HG02852 (cell line): ENCODE data around the gene KRT33B.
"Not testable (repeated sequence)": the region's sequence is repeated elsewhere in the genome, so short reads cannot be mapped to it uniquely, and the experiment has no call there.

Experiments
- ATAC-seq: cut with Tn5 transposase; IDR thresholded peaks from one replicate; pipeline ENCODE4 v1.9.1; 2021; ENCODE audit warnings: mild to moderate bottlenecking, moderate library complexity; ENCODE audit not compliant: unreplicated experiment

KRT33B gene

DNA sequence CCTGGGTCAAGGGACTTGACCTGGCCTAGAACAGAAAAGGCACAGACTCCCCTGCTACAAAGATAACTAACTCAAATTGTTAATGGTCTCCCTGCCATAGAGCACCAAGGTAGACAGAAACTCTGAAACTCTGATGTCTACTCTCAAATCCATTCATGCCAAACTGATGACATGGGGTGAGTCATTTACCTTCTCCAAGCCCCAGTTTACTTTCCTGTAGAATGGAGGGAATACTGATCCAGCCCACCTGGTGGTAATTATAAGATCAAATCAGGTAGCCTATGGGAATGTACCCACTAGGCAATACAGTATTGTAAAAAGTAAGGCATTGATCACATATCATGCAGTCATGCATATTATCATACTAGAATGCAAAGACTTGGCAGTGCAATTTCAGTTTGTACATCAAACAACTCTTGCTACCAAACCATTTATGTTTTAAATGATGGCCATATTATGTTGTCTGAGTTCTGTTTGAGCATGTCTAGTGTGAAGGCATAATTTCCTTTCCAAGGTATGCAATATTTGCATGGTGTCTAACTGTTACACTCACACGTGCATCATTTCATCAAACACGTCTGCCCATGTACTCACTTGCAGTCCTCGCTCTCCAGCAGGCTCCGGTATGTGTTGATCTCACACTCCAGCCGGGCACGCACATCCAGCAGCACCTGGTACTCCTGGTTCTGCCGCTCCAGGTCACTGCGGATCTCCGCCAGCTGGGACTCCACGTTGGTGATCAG lies 24.8 kb upstream of the KRT33B start:
- ATAC-seq, result no peak

DNA sequence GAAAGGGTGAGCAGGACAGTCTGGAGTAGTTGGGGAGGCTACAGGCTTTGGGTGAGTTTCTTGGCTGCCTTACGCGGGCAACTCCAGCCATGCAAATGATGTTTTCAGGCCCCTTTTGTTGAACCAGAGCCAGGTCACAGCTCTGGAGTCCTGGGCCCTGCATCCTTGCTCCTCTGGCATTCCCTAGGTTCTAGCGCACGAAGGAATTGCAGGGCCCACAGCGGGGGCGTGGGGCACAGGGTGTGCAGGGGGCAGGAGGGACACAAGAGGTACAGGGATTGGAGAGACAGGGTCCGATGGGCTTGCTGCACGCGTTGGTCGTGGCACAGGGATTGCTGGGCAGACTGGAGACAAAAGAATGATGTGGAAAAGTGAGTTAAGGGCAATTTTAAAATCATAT lies 24.2 kb upstream of the KRT33B start:
- ATAC-seq, result no peak

DNA sequence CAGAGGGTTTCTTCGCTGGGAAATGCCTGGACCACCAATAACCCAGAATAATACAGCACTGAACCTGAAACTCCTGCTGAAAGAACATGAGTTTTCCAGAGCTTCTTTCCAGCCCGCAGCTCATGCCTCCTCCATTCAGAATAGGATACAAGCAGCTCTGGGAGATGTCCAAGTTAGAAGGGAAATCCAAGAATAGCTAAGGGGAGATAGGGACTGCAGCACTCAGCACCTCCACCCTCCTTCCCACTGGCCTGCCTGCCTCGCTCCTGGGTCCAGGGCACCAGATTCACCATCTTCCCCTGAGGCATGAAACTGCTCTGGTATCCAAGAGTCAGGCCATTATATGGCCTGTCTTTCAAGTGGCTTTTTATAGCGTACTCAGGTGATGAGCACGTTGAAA lies 23.7 kb upstream of the KRT33B start:
- ATAC-seq, result no peak

DNA sequence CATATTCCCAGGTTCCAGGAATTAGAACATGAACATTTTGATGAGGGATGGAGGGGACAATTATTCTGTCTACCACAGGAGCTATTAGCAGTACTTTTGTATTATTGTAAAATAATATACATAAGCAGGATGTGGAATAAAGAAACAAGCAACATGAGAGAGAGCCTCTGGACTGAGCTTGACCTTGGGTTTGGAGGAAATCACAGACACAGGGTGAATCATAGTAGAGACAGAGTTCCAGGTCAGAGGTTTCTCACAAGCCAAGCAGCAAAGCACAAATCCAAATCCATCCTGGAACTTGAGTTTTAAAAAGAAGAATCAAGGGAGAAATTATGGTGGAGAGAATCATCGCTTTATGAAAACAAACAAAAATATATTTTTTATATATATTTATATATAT lies 22.7 kb upstream of the KRT33B start:
- ATAC-seq, result no peak

DNA sequence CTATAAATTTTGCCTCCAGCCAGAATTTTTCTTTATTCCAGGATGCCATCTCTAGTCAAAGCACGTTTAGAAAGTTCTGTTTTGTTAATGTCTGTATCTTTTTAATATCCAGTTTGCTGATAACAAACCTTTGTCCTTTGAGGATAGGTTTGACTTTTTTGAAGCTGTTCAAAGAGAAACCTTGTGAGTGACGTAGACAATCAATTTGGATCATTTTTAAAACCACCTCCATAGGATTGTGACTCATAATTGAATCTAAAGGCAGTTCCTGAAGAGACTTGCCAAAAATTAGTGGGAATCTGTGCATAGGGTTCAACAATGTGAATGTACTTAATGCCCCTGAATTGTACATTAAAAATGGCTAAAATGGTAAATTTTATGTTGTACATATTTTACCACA lies 21.9 kb upstream of the KRT33B start:
- ATAC-seq, result no peak

DNA sequence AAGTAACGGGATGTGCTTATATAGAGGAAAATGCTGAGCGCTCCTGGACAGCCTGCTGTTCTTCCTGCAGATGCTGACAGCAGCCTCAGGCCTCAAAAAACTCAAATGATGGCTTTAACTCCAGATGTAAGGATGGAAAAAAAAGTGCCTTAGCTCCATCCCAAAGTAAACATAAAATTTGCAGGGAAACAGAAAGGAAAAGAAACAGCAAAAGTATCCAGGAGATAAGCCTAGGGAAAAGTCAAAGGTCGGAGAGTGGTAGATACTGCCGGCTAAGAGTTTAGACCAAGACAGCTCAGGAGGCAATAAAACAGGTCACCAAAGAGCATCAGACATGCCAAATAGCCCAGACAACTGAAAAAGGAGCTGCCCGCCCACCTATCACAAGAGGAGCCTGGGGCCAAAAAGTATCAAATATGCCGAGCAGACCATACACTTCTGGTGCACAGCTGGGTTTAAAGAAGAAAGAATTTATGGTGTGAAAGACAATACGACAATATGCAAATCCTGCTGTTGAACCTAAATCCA lies 20.9 kb upstream of the KRT33B start:
- ATAC-seq, result no peak

DNA sequence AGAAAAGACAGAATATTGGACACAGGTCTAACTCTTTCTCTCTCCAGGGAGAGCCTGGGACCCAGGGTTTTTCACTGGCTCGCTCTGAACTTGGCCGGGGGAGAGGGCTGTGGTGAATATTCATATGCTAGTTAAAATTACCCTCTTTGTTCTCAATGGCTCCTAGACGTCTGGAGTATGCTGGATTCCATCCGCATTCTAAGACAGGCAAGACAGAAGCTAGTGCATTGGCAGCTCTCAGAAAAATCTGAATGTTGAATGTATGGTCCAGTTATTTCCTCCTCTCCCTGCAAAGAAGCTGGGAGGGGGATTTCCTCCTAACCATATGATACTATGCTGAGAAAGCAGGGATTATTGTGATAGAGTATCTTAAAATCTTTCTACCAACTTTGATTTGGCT lies 18.1 kb upstream of the KRT33B start:
- ATAC-seq, result no peak

DNA sequence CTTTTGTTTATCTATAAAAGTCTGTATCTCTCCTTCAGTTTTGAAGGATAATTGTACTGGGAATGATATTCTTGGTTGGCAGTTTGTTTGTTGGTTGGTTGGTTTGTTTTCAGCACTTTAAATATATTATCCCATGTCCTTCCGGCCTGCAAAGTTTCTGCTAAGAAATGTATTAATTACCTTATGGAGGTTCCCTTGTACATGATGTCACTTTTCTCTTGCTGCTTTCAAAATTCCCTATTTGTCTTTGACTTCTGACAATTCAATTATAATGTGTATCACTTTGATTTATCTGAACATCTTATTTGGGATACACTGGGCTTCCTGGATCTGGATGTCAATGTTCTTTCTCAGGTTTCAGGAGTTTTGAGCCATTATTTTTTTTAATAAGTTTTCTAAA lies 16.6 kb upstream of the KRT33B start:
- ATAC-seq, result no peak

DNA sequence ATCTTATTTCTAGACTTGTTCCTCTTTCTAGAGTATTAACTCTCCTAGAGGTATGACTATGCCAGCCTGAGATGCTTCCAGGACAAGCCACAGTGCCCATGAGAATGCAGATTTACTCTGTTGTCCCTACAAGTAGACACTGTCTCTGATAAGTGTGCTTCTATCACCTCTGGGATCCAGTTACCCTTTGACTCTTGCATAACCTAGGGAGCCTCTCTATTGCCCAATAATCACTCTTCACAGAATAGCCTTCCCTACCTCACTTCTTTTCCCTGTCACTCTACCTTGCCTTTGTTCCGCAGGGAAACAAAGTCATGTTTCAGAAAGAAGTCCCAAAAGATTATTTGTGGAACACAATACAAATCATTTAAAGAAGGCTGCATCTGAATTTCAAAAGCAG lies 14.1 kb upstream of the KRT33B start:
- ATAC-seq, result no peak

DNA sequence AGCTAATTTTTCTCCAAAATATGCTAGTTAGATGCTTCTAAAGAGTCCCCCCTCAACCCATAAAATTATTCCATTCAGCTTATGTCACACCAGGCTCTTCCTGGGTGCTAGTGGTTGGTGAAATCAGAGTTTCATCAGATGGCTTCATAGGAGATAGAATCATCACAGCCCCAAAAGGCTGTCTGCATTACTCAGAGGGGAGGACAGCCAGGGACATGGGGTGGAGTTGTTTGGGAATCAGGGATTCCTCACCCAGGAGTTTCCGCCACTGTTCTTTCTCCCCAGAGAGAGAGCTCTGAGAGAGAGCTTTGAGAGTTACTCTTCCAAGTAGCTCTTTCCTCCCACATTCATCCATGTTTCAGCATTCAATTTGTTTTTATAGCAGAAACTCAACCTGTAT lies 12.8 kb upstream of the KRT33B start:
- ATAC-seq, result no peak

DNA sequence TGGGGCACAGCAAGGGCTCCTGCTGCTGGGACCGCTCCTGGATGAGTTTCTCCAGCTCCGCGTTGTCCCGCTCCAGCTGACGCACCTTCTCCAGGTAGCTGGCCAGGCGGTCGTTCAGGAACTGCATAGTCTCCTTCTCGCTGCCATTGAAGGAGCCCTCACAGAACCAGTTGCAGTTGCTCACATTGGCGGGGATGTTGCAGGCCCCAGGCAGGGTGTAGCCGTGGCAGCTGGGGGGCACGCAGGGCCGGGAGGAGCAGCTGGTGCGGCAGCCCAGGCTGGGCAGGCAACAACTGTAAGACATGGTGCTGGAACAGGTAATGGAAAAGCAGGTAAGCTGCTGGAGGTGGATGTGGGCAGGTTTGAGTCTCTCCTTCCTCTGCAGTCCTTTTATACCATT lies 12.3 kb upstream of the KRT33B start, which contains the start of gene KRT34:
KRT34 (minus strand) TSS at position 364 of the 400 bp plus-strand sequence; CDS start at position 304, 60 bp downstream.
- ATAC-seq, result not testable (repeated sequence)

DNA sequence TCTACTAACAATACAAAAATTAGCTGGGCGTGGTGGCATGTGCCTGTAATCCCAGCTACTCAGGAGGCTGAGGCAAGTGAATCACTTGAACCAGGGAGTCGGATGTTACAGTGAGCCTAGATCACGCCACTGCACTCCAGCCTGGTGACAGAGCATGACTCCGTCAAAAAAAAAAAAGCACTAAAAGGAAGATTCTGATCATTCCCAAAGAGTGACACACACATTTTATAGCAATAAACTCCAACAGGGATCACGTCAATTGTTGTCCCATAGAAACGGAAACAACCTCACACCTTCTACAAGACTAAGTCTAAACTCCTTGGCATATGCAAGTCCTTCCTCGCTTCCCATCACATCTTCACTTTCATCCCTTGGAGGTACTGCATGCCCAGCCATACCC lies 10.5 kb upstream of the KRT33B start:
- ATAC-seq, result not testable (repeated sequence)

DNA sequence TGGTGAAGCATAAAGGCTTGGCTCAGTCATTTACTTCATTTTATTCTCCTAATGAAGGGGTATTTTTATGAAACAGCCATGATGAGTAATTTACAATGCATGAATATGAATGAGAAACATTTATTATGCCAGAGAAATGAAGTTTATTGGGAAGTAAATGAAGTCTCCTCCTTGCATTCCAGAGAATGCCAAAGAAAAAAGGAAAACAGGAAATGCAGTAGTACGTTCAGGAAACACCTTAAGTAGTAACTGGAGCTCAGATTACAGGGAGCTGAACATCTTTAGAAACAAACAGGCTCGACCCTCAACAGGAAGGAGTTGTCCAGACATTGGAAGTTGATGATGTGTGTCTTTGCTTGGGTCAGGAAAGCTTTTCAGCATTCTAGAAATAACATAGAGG lies 7.9 kb upstream of the KRT33B start:
- no peak for ATAC-seq

DNA sequence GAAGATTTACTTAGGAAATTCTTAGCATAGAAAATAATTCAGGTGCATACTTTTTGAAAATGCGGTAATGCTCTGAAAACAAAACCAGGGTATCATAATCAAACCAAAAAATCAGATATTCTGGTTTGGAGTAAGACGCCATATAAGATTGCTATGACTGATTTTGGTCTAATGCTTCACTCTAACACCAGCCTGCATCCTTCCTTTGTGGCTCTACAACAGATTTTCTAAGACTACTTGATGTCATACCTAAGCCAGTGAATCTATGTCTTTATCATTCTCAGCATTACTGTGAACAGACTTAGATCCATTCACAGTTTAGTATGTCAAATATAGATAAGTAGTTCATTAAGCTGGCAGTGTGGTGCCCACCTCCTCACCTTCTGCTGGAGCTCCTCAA lies 590 bp downstream of the KRT33B start:
- no peak for ATAC-seq

DNA sequence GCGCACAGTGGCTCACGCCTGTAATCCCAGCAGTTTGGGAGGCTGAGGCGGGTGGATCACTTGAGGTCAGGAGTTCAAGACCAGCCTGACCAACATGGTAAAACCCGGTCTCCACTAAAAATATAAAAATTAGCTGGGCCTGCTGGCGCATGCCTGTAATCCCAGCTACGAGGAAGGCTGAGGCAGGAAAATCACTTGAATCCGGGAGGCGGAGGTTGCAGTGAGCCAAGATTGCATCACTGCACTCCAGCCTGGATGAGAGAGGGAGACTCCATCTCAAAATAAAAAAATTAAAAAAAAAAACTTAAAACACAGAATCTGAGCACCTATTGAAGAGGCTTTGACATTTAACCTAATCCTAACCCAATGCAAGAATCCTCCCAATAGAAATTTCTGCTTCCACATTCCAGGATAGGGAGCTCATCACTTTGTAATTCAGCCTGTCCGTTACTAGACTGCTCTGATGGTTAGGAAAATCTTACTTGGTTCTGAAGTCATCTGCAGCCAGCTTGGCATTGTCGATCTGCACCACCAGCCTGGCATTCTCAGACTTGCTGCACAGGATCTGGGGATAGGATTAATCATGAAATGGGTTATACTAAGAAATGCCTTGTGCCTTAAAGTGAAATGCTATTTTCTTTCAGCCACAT lies 2.1 kb downstream of the KRT33B start:
- no peak for ATAC-seq

DNA sequence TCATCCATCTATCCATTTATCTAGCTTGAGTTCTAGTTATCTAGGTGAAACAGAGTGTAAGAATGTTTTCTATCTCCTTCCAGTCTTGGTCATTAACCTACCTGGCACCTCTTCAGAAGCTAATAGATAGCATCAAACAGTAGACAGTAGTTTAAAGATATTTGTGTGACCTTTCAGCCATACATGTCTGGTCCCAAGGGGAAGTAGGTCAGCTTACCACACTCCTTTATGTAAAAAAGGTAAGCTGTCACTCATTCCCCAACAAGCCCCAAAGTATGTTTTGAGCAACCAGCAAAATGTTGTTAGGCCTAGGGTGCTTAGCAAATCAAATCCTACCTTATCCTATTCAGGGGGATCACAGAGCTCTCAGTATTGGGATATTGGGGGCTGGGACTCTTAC lies 3.5 kb downstream of the KRT33B start:
- ATAC-seq, result no peak

DNA sequence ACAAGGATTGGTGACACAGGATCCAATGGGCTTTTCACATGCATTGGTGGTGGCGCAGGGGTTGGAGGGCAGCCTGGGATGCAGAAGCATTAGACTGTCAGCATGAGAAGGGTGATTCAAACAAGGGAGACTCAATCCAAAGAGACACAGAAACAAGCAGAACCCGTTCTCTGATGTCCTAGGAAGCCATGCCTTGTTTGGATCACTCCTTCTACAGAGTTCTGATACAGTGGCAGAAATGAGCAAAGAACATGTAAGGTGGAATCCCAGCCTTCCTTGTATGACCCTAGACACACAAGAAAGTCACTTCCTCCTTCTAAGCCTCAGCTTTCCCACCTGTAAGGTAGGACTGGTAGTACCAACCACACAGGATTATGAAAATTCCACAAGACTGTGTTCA lies 5.7 kb downstream of the KRT33B start:
- no peak for ATAC-seq

DNA sequence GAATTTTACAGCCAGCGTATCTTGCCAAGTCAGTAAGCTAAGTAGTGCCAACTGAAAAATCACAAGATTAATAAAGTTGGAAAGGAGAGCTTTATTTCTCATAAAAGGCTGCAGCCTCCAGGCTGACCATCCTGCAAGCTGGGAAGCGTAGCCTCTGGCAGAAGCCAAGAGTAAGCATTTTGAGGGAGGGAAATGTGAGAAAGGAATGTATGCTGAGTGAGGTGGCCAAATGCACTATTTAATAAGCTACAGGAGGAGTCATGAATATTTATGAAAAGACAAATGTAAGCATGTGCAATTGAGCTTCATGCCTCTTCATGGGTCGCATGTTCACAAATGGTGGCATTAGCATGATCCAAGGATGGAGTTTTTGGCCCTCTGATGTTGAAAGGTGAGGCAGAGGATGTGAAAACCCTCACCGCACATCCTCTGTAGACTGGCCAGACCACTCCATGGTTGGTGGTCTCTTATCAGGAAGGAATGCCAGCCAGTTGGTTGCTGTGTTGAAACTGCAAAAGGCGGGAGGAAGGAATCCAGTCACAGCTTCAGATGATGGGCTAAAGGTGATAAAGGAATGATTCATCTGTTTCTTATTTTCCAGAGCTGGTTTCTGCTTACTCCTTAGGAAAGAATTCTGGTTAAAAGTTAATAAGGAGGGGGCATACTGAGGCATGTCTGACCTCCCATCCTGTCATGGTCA lies 9.2 kb downstream of the KRT33B start:
- ATAC-seq, result no peak

DNA sequence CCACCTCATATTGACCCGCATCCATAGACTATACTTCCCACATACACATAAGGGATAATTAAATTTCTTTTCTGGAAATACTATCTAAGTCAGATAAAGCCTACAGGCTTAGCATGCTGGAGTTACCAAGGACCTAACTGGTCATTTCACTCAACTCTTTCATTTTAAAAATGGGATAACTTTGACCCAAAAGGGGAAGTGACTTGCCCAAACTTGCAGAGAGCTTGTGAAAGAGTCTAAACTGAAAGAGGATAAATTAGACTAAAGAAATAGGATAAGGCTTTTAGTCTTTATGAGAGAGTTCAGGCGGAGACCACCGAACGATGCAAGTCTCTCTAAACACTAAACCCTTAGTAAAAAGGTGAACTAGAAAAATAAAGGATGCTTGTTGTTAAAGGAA lies 15.1 kb downstream of the KRT33B start:
- no peak for ATAC-seq

DNA sequence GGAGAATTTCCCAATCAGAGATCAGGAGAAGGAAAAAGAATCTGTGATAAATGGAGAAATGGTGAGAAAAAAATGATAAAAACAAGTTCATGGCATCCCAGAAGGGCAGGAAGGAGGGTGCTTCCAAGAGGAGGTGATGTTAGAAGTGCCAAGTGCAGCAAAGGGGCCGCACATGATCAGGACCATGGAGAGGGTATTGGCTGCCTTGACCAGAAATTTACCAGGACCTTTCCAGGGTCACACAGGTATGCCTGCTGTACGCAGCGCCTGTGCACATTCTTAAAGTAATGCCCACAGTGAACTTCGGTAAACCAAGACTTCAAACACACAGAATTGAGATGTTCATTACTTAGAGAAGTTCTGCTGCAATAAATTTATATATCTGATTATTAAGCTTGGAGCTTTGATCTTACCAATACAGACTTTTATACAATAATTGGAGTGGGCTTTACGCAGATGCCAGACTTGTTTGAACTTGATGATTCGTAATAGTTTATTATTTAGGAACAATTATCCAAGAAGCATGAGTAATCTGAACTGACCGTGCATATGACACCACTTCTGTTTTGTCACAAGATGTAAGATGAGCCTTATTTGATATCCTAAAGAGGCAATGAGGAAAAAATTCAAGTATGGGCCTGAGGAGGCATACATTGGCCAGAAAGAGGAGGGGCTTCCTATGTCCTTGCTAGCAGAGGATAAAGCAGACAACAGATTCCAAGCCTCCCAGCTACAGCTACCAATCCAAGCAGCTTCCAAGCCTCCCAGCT lies 16.8 kb downstream of the KRT33B start:
- ATAC-seq, result no peak

DNA sequence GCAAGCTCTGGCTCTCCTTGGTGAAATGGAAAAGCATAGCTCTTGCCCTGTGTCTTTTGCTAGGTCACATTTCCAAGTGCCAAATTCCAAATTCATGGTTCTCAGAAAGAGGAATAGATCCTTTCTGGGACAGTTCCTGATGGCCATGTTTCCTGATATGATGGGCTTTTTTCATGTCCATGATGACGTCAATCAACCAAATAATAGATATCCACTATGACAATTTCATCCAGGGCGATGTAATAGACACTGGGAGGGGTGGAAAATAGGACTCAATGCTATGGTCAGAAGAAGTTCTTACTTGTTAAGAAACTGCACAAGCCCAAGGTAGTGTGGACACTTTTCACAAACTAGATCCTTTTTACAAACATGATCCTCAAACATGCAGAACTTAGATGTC lies 18.4 kb downstream of the KRT33B start:
- no peak for ATAC-seq
